K562 (cell line): ENCODE data around the gene HMGCL.

Experiments
- CEBPZ ChIP-seq: fragments of 150-350 bp; IDR thresholded peaks from 2 replicates; pipeline ENCODE4 v1.6.1; 2014; ENCODE audit warnings: low read depth, mild to moderate bottlenecking, low read length, borderline replicate concordance
- CREB3 ChIP-seq: fragments of 450-650 bp; conservative IDR thresholded peaks from 2 replicates; pipeline ENCODE4 v1.6.1; 2016; ENCODE audit warnings: missing genetic modification characterization, low read depth, mild to moderate bottlenecking, missing compliant biosample characterization, moderate library complexity
- CTCF ChIP-seq, 3 experiments: IDR thresholded peaks in 2 of 3; conservative IDR thresholded peaks in 1 of 3; 2 replicates each; pipeline ENCODE4 v1.5.1; 2011 to 2012; ENCODE audit warnings: low read length in 3 of 3, mild to moderate bottlenecking in 3 of 3, control low read depth in 2 of 3, improper control_type of control experiment in 1 of 3, inconsistent platforms in 1 of 3, low read depth in 1 of 3, mixed read lengths in 1 of 3, moderate library complexity in 1 of 3; ENCODE audit not compliant: insufficient read depth in 2 of 3
- EGR1 ChIP-seq: fragments of 450-650 bp; conservative IDR thresholded peaks from 2 replicates; pipeline ENCODE4 v1.6.1; 2017; ENCODE audit warnings: mild to moderate bottlenecking
- FOS ChIP-seq: IDR thresholded peaks from 3 replicates; pipeline ENCODE4 v1.6.1; 2011; ENCODE audit not compliant: insufficient read length; ENCODE audit errors: extremely low read depth
- GABPB1 ChIP-seq: sonication (generic); formaldehyde crosslinking; IDR thresholded peaks from 2 replicates; pipeline ENCODE4 v1.8.0; 2022; ENCODE audit warnings: mild to moderate bottlenecking, missing genetic modification reagents
- NR3C1 ChIP-seq: sonication (generic); formaldehyde crosslinking; IDR thresholded peaks from 2 replicates; pipeline ENCODE4 v1.8.1; 2022; ENCODE audit warnings: missing genetic modification reagents
- POLR2A ChIP-seq: fragments of 450-650 bp; conservative IDR thresholded peaks from 2 replicates; pipeline ENCODE4 v1.6.1; 2016
- REST ChIP-seq, 2 experiments: fragments of 450-650 bp; formaldehyde crosslinking in 1 of 2; IDR thresholded peaks; 2 replicates each; pipeline versions ENCODE4 v1.4.0 to v1.6.1; 2014 to 2020; ENCODE audit warnings: mild to moderate bottlenecking in 2 of 2, borderline replicate concordance in 1 of 2, low read depth in 1 of 2
- SMAD1 ChIP-seq: fragments of 150-350 bp; IDR thresholded peaks from 2 replicates; pipeline ENCODE4 v1.6.1; 2014; ENCODE audit warnings: low read length, low read depth; ENCODE audit not compliant: partially characterized antibody
- STAT5B ChIP-seq: fragments of 250-450 bp; sonication (Bioruptor Pico); IDR thresholded peaks from 2 replicates; pipeline ENCODE4 v1.8.0; 2021; ENCODE audit warnings: mild to moderate bottlenecking, inconsistent platforms

GRCh38 chr1:23854568-23854967 lies 29.3 kb upstream of the HMGCL start:
- TF ChIP-seq EGR1 (no peak), NR3C1 (CRISPR knock-in tag) (no peak), STAT5B (CRISPR knock-in tag) (no peak), POLR2A (no peak), CREB3 (no peak), FOS (no peak), CEBPZ (no peak), REST (IDR thresholded peaks at IDR 0.05; ENCODE audit: borderline replicate concordance) (peak; percentile 52; the same call in 1 of the 2 replicates), REST (CRISPR knock-in tag; IDR thresholded peaks at IDR 0.05; ENCODE audit: low read depth) (no peak), SMAD1 (no peak), CTCF (IDR thresholded peaks at IDR 0.05 in 2 of 3, conservative IDR thresholded peaks at IDR 0.05 in 1 of 3; ENCODE audit: insufficient read depth in 2 of 3, low read depth in 1 of 3, low read length in 3 of 3) (peak; percentile 55 to 69 (median 63)), GABPB1 (no peak)
